Measurements from ENCODE around the gene RAB28. TPM values are rescaled to one million over a fixed set of nuclear protein-coding genes. Genes with fewer than 3 reads are reported as not detected.

RAB28 gene
- total and polyA plus RNA-seq, 9 of the 15 experiments (the other 6 are each of a cell fraction or from before 2014, with no cell fraction given) = 6.7 to 40.4 (median 23.0) TPM

GRCh38 chr4:13359809-13360208 is 124.3 kb downstream of the RAB28 start (continued):
- no peak for TF ChIP-seq MTA3 (IDR thresholded peaks at IDR 0.05; ENCODE audit: borderline replicate concordance)
- TF ChIP-seq ZBTB12 (CRISPR knock-in tag; IDR thresholded peaks at IDR 0.05) = no peak
- TF ChIP-seq ZNF512 (tag; IDR thresholded peaks at IDR 0.05) = no peak

- FAIRE-seq = no peak
- CTCF ChIA-PET (ENCODE audit: low intra/inter-chr PET ratio) = no interaction called here
- WGBS (ENCODE audit: insufficient coverage, low coverage, missing lambda C conversion rate) = 75% methylated on average over 7 of the region's 7 CpGs
- TF ChIP-seq HMG20B (CRISPR knock-in tag; IDR thresholded peaks at IDR 0.05) = no peak
- no peak for TF ChIP-seq STAT6 (CRISPR knock-in tag; IDR thresholded peaks at IDR 0.05)
- TF ChIP-seq U2AF1 (optimal IDR thresholded peaks at IDR 0.05; ENCODE audit: low read depth, low read length) = no peak
- no peak for TF ChIP-seq ZNF512 (tag; IDR thresholded peaks at IDR 0.05)
- no peak for TF ChIP-seq KLF10 (CRISPR knock-in tag; IDR thresholded peaks at IDR 0.05)
- TF ChIP-seq SOX6 (IDR thresholded peaks at IDR 0.05) = no peak
- no peak for TF ChIP-seq ZBTB17 (CRISPR knock-in tag; IDR thresholded peaks at IDR 0.05)
- no peak for TF ChIP-seq YY1 (IDR thresholded peaks at IDR 0.05; ENCODE audit: borderline replicate concordance in 1 of 3, control insufficient read depth in 1 of 3, extremely low read depth in 1 of 3, insufficient read depth in 3 of 3, insufficient read length in 1 of 3, insufficient replicate concordance in 2 of 3, low read depth in 1 of 3, low read length in 2 of 3)
- TF ChIP-seq BCL6 (CRISPR knock-in tag; IDR thresholded peaks at IDR 0.05) = no peak
- no peak for TF ChIP-seq ZNF347 (CRISPR knock-in tag; IDR thresholded peaks at IDR 0.05; ENCODE audit: low read depth)
These were observed 128.8 kb downstream of the RAB28 start for GRCh38 chr4:13355111-13355880.

More at GRCh38 chr4:13355111-13355880, 128.8 kb downstream of the RAB28 start:
- Histone ChIP-seq H2AFZ (ENCODE audit: low read depth, low read length) (no peak overlapping the region), H3K27ac (ENCODE audit: extremely low read depth, low read depth, low read length) (no peak overlapping the region), H4K20me1 (replicated peaks; ENCODE audit: control insufficient read depth, insufficient read depth, low read length) (no peaks in the 10 kb centered on the region), H3K4me1 (replicated peaks in 1 of 2; ENCODE audit: control insufficient read depth in 2 of 2, insufficient read depth in 2 of 2, low read length in 2 of 2) (no peaks in the 10 kb centered on the region; a peak in 1 of 5 replicates), H3K36me3 (ENCODE audit: control insufficient read depth, insufficient read depth, low read length) (no peaks in the 10 kb centered on the region), H3K27me3 (ENCODE audit: control insufficient read depth in 2 of 2, insufficient read depth in 2 of 2, low read length in 2 of 2) (no peaks in the 10 kb centered on the region), H3K9me1 (ENCODE audit: control insufficient read depth, insufficient read depth, low read length) (no peaks in the 10 kb centered on the region), H3K9ac (ENCODE audit: insufficient read depth in 1 of 2, low read depth in 2 of 2, low read length in 2 of 2) (no peak overlapping the region), H3K79me2 (ENCODE audit: control insufficient read depth, insufficient read depth, low read length) (no peaks in the 10 kb centered on the region), H3K4me2 (ENCODE audit: insufficient read depth, low read length) (no peak overlapping the region), H3K9me3 (replicated peaks; ENCODE audit: control insufficient read depth, insufficient read depth, low read depth, low read length) (no peaks in the 10 kb centered on the region), H3K4me3 (no peak overlapping the region)
- ATAC-seq = peak; percentile 28; the same call in 2 of the 3 replicates
- in situ Hi-C loops (cut with MboI) (no loop called here), intact Hi-C loops (cut with micrococcal nuclease) (no loop called here)
- BruUV-seq (replicated peaks) = no TSS peak
- no peak for DNase-seq (ENCODE audit: extremely low read depth in 1 of 4, low spot score in 3 of 4)
- POLR2A ChIA-PET = interaction anchor here (1.2 to 3.2 kb wide), 2 partner anchors 10 to 12 kb away, joined by 4 to 12 read pairs; no protein-coding TSS in a partner anchor
